ENCODE measurements around the gene TPD52L1. TPM values are rescaled to one million over a fixed set of nuclear protein-coding genes. Genes with fewer than 3 reads are reported as not detected.

TPD52L1 gene
- total RNA-seq, 1 donor from 2014 or later = 7.2 TPM

GRCh38 chr6:125217369-125217768 is 63.8 kb downstream of the TPD52L1 start:
- H3K27me3 Mint-ChIP-seq (ENCODE audit: unreplicated experiment) = no peaks in the 10 kb centered on the region
- DNase-seq (ENCODE audit: extremely low spot score, unreplicated experiment) = no peak
- H3K4me1 Mint-ChIP-seq (ENCODE audit: unreplicated experiment) = peaks cover 8% of the 10 kb centered on the region
- H3K27ac Mint-ChIP-seq (ENCODE audit: unreplicated experiment) = no peak overlapping the region
- H3K36me3 Mint-ChIP-seq (ENCODE audit: unreplicated experiment) = no peaks in the 10 kb centered on the region
- no peaks in the 10 kb centered on the region for H3K9me3 Mint-ChIP-seq (ENCODE audit: unreplicated experiment)
- H3K4me3 Mint-ChIP-seq (ENCODE audit: unreplicated experiment) = no peak overlapping the region
- no peak for TF ChIP-seq CTCF (IDR thresholded peaks at IDR 0.05)

- H3K9me3 Mint-ChIP-seq (ENCODE audit: unreplicated experiment) = no peaks in the 10 kb centered on the region
- no peaks in the 10 kb centered on the region for H3K36me3 Mint-ChIP-seq (ENCODE audit: unreplicated experiment)
- H3K4me3 Mint-ChIP-seq (ENCODE audit: unreplicated experiment) = no peak overlapping the region
- TF ChIP-seq CTCF (IDR thresholded peaks at IDR 0.05) = no peak
- DNase-seq (ENCODE audit: extremely low spot score, unreplicated experiment) = no peak
- peaks cover 14% of the 10 kb centered on the region for H3K4me1 Mint-ChIP-seq (ENCODE audit: unreplicated experiment)
- H3K27me3 Mint-ChIP-seq (ENCODE audit: unreplicated experiment) = no peaks in the 10 kb centered on the region
- H3K27ac Mint-ChIP-seq (ENCODE audit: unreplicated experiment) = no peak overlapping the region
Measured at GRCh38 chr6:125217992-125218391, 64.4 kb downstream of the TPD52L1 start.

GRCh38 chr6:125219361-125219895 is 65.9 kb downstream of the TPD52L1 start:
- H3K36me3 Mint-ChIP-seq (ENCODE audit: unreplicated experiment) = no peaks in the 10 kb centered on the region
- no peak for DNase-seq (ENCODE audit: extremely low spot score, unreplicated experiment)
- no peak overlapping the region for H3K4me3 Mint-ChIP-seq (ENCODE audit: unreplicated experiment)
- TF ChIP-seq CTCF (IDR thresholded peaks at IDR 0.05) = no peak
- no peaks in the 10 kb centered on the region for H3K9me3 Mint-ChIP-seq (ENCODE audit: unreplicated experiment)
- no peak overlapping the region for H3K27ac Mint-ChIP-seq (ENCODE audit: unreplicated experiment)
- H3K4me1 Mint-ChIP-seq (ENCODE audit: unreplicated experiment) = peaks cover 22% of the 10 kb centered on the region
- no peaks in the 10 kb centered on the region for H3K27me3 Mint-ChIP-seq (ENCODE audit: unreplicated experiment)

- Mint-ChIP-seq H3K4me1 (ENCODE audit: unreplicated experiment) (peaks cover 20% of the 10 kb centered on the region), H3K27me3 (ENCODE audit: unreplicated experiment) (no peaks in the 10 kb centered on the region), H3K27ac (ENCODE audit: unreplicated experiment) (no peak overlapping the region), H3K9me3 (ENCODE audit: unreplicated experiment) (no peaks in the 10 kb centered on the region), H3K36me3 (ENCODE audit: unreplicated experiment) (no peaks in the 10 kb centered on the region), H3K4me3 (ENCODE audit: unreplicated experiment) (no peak overlapping the region)
- no peak for TF ChIP-seq CTCF (IDR thresholded peaks at IDR 0.05)
- no peak for DNase-seq (ENCODE audit: extremely low spot score, unreplicated experiment)
Measured at GRCh38 chr6:125220712-125221111, 67.1 kb downstream of the TPD52L1 start.

GRCh38 chr6:125222531-125223455 is 69.2 kb downstream of the TPD52L1 start:
- no peaks in the 10 kb centered on the region for H3K27me3 Mint-ChIP-seq (ENCODE audit: unreplicated experiment)
- no peak overlapping the region for H3K4me3 Mint-ChIP-seq (ENCODE audit: unreplicated experiment)
- no peaks in the 10 kb centered on the region for H3K36me3 Mint-ChIP-seq (ENCODE audit: unreplicated experiment)
- DNase-seq (ENCODE audit: extremely low spot score, unreplicated experiment) = no peak
- H3K9me3 Mint-ChIP-seq (ENCODE audit: unreplicated experiment) = no peaks in the 10 kb centered on the region
- H3K4me1 Mint-ChIP-seq (ENCODE audit: unreplicated experiment) = peaks cover 20% of the 10 kb centered on the region
- TF ChIP-seq CTCF (IDR thresholded peaks at IDR 0.05) = no peak
- H3K27ac Mint-ChIP-seq (ENCODE audit: unreplicated experiment) = peak overlapping the region; percentile 10
